Measurements from ENCODE around the gene SIGLEC5. TPM values are rescaled to one million over a fixed set of nuclear protein-coding genes. Genes with fewer than 3 reads are reported as not detected.

The SIGLEC5 gene
- total RNA-seq, 2 donors from 2014 or later = 0.37 TPM; not detected in 1

DNA sequence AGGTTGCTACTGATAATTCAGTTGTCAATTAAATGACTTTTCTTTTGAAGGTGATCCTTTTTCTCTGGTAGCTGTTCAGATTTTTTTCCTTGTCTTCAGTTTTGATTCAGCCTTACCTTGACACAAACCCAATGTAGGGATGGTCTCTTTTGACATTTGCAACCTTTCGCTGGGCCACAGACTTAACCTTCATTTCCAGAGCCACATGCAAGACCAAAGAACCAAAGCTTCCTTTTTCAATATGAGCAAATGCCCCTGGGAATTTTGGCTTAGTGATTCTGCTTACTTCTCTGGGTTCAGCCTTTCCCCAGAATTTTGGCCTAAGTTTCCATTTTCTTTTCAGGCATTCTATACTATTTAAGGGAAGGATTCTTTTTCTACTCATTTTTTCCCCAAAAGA, 19.6 kb downstream of the SIGLEC5 start:
- H3K4me1 Mint-ChIP-seq = no peaks in the 10 kb centered on the region
- H3K27me3 Mint-ChIP-seq = peaks cover 30% of the 10 kb centered on the region
- no peak for DNase-seq
- no peak for ATAC-seq
- H3K36me3 Mint-ChIP-seq (ENCODE audit: low read depth) = peaks cover 4% of the 10 kb centered on the region
- H3K27ac Mint-ChIP-seq = no peak overlapping the region
- H3K9me3 ChIP-seq (ENCODE audit: control insufficient read depth, low read length, poor library complexity, severe bottlenecking) = no peaks in the 10 kb centered on the region
- H3K4me3 Mint-ChIP-seq = no peak overlapping the region

DNA sequence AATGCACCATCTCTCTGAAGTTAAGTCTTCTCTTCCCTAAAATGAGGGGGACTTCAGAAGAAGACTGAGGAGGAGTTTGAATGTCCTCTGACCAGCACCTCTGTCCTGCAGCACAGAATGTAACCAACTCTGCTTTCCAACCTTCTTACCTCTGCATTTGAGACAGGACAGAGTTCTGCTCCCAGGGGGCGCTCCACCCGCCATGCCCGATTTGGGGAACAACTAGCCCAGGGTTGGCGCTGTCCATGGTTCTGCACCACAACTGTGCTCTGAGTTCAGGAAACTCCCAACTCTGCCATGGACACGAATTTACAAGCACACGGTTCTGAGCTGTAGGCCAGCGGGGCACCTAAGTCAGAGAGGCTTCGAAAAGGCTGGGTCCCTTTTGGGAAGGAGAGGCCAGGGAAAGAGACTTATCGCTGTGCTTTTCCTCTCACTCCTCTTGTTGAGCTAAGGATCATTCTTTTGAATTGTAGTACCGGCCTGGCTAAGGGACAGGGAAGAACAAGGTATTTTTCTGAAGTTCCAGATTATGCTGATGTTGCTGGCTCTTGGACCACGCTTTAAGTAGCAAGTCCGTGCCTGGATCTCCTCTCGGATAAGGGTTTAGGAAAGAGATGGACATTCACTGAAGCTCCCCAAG, 22.2 kb downstream of the SIGLEC5 start:
- H3K9me3 ChIP-seq (ENCODE audit: control insufficient read depth, low read length, poor library complexity, severe bottlenecking) = no peaks in the 10 kb centered on the region
- DNase-seq (peak in 2 of 3 donors; percentile 18 to 45), ATAC-seq (peak; percentile 50)
- H3K4me3 Mint-ChIP-seq = no peak overlapping the region
- no peaks in the 10 kb centered on the region for H3K4me1 Mint-ChIP-seq
- H3K36me3 Mint-ChIP-seq (ENCODE audit: low read depth) = peaks cover 4% of the 10 kb centered on the region
- H3K27ac Mint-ChIP-seq = no peak overlapping the region
- H3K27me3 Mint-ChIP-seq = peaks cover 10% of the 10 kb centered on the region

DNA sequence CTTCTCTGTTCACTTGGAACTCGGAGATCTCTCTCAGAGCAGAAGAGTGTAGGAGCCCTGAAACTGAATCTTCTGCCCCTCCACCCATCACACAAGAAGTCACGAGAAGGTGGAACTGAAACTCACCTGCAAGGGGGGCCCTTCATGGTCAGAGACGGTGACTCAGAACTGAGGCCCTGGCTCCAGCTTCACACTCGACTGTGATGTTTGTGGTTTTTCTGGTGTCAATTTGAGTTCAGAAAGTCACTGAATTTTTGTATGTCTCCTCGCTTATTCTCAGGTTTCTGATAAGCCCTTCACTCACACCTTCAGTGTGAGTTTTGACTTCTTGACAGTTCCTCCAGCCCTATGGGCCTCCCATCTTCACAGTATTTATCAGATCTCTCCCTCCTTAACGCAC, 23.1 kb downstream of the SIGLEC5 start:
- Mint-ChIP-seq H3K27me3 (peaks cover 6% of the 10 kb centered on the region), H3K27ac (no peak overlapping the region), H3K36me3 (ENCODE audit: low read depth) (no peaks in the 10 kb centered on the region), H3K4me3 (no peak overlapping the region), H3K4me1 (no peaks in the 10 kb centered on the region)
- ATAC-seq (peak; percentile 79), DNase-seq (no peak)
- H3K9me3 ChIP-seq (ENCODE audit: control insufficient read depth, low read length, poor library complexity, severe bottlenecking) = no peaks in the 10 kb centered on the region

DNA sequence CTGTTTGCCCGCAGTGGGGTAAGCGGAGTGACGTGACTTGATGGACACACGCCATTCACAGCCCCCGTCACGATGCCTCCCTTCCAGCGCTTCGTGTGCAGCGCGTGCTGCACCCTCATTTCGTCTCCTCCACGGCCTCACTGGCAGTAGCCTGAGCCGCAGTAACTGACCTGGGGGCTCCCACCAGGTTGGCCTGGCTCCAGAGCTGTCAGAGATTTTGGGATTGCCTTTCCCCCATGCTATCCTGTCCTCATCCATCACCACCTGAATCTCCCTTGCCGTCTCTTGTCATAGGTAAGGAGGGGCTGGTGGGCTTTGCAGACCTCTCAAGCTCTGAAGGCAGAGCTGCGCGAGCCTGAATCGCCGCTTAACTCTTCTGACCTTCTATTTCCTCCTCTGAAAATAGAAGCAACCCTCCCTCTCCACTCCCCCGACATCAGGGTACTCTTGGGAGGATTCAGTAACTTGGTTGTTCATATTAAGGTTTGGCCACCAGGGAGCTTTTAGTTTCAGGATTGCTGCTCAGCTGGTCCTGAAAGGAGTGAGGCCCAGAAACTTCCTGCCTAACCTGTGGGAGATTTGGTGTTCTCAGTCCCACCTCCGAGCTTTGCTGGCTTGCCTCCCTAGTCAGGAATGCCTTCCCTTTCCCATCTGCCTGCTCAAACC, 27.9 kb downstream of the SIGLEC5 start:
- Mint-ChIP-seq H3K27ac (no peak overlapping the region), H3K4me1 (peaks cover 2% of the 10 kb centered on the region), H3K27me3 (peaks cover 22% of the 10 kb centered on the region), H3K36me3 (ENCODE audit: low read depth) (no peaks in the 10 kb centered on the region), H3K4me3 (peak overlapping the region; percentile 52)
- ATAC-seq = no peak
- DNase-seq = no peak
- H3K9me3 ChIP-seq (ENCODE audit: control insufficient read depth, low read length, poor library complexity, severe bottlenecking) = no peaks in the 10 kb centered on the region

DNA sequence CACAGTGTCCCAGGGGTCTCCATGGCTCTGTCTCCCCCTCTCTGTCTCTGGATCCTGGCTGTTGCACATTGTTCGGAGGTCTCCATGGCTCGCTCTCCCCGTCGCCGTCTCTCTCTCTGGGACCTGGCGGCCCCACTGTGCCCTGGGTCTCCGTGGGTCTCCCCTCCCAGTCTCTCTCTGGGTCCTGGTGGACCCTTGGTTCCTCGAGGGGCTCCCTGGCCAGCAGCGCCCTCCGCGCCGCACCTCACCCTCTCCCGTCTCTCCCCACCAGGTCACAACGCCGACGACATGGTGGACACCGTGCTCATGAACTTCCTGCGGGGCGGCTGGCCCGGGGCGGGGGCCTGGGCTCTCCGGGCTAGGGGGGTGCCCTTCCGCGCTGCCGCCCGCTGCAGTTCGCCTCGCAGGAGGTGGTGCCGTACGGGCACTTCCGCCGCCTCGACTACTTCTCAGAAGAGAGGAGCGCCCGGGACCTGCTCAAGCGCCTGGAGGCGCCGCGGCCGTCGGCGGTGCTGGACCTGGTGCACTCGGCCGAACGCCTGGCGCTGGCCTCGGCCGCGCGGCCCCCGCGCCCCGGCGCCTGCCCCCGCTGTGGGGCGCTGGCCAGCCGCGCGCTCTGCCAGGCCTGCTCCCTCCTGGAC, 29.1 kb downstream of the SIGLEC5 start:
- H3K36me3 Mint-ChIP-seq (ENCODE audit: low read depth) = no peaks in the 10 kb centered on the region
- no peak for ATAC-seq
- H3K27ac Mint-ChIP-seq = no peak overlapping the region
- H3K4me1 Mint-ChIP-seq = peaks cover 2% of the 10 kb centered on the region
- DNase-seq = no peak
- peaks cover 32% of the 10 kb centered on the region for H3K27me3 Mint-ChIP-seq
- no peak overlapping the region for H3K4me3 Mint-ChIP-seq
- H3K9me3 ChIP-seq (ENCODE audit: control insufficient read depth, low read length, poor library complexity, severe bottlenecking) = no peaks in the 10 kb centered on the region

DNA sequence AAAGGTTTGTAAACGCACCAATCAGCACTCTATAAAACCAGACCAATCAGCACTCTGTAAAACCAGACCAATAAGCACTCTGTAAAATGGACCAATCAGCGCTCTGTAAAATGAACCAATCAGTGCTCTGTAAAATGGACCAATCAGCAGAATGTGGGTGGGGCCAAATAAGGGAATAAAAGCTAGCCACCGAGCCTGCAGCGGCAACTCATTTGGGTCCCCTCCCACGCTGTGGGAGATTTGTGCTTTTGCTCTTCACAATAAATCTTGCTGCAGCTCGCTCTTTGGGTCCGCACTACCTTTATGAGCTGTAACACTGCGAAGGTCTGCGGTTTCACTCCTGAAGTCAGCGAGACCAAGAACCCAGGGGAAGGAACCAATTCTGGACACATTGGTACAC, 31.1 kb downstream of the SIGLEC5 start:
- Mint-ChIP-seq H3K4me1 (peaks cover 4% of the 10 kb centered on the region), H3K4me3 (no peak overlapping the region), H3K27ac (no peak overlapping the region), H3K27me3 (peaks cover 26% of the 10 kb centered on the region), H3K36me3 (ENCODE audit: low read depth) (peaks cover 2% of the 10 kb centered on the region)
- ATAC-seq (no peak), DNase-seq (no peak)
- no peaks in the 10 kb centered on the region for H3K9me3 ChIP-seq (ENCODE audit: control insufficient read depth, low read length, poor library complexity, severe bottlenecking)

DNA sequence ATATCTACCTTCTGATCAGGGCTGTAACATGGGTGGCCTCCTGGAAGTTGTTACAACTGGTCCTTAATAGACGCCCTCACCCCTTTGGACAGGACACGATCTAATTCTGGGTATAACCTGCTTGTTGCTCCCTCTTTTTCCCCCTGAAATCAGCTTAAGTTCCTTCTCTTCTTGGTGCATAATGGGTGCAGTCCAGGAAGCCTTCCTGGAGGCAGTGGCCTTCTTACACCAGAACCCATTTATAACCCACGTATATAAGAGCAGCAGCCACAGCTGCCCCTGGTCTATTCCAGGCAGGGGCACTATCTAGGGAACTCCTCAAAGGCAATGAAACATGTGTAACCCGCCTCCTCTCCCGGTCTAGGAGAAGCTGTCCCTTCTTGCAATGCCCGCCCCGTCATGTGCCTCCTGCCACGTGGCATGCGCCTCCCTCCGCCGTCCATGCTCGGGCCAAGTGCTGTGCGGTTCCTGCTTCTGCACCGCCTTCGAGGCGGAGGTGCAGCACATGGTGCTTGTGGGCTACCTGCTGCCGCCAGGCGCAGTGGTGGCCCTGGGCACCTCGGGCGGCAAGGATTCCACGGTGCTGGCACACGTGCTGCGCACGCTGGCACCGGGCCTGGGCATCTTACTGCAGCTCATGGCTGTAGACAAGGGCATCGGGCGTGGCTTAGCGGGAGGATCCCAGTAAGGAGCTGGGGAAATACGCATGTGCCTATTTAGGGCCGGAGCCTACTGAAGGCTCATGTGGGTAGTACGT, 31.9 kb downstream of the SIGLEC5 start:
- ATAC-seq (no peak), DNase-seq (no peak)
- no peaks in the 10 kb centered on the region for H3K9me3 ChIP-seq (ENCODE audit: control insufficient read depth, low read length, poor library complexity, severe bottlenecking)
- Mint-ChIP-seq H3K4me3 (no peak overlapping the region), H3K27ac (no peak overlapping the region), H3K36me3 (ENCODE audit: low read depth) (peaks cover 3% of the 10 kb centered on the region), H3K27me3 (peaks cover 26% of the 10 kb centered on the region), H3K4me1 (peaks cover 11% of the 10 kb centered on the region)

DNA sequence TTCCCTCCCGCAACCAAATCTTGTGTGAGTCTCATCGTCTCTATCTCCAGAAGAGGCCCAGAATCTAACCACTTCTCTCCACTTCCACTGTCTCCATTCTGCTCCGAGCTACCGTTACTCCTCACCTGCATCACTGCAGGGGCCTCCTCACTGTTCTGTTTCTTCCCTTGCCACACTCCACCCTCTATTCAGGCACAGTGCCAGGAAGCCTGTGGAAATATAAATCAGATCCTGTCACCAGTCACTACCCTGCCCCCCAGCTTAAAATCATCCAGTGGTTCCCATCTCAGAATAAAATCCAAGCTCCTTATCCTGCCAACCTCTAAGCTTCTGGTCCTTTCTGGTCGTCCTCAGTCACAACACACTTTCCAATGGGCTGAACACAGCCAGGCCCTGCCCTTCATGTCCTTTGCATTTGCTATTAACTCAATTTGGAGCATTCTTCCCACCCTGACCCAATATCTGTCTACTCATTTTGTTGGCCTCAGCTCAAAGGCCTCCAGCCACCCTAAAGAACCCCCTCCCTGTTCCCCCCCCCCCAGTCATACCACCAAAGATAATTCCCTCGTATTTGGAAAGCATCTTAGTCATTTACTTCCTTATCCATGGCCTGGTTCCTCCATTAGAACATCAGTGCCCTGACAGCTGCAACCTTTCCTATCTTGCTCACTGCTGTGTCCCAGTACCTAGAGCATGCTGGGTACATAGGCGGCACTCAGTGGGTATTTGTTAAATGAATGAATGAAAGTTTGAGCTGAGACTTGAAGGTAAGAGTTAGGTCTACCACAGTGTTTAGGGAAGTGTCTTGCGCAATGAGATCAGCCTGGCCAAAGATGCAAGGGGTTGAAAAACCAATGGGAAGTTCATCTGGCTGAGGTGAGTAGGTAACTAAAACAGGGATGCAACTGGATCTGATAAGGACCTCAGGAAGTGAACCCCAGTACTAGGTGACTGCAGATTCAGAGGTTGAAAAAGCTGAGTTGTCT, 34.7 kb downstream of the SIGLEC5 start:
- H3K36me3 Mint-ChIP-seq (ENCODE audit: low read depth) = peaks cover 3% of the 10 kb centered on the region
- no peak for ATAC-seq
- peaks cover 14% of the 10 kb centered on the region for H3K4me1 Mint-ChIP-seq
- H3K27ac Mint-ChIP-seq = no peak overlapping the region
- DNase-seq = no peak
- H3K9me3 ChIP-seq (ENCODE audit: control insufficient read depth, low read length, poor library complexity, severe bottlenecking) = no peaks in the 10 kb centered on the region
- peak overlapping the region; percentile 95 for H3K4me3 Mint-ChIP-seq
- peaks cover 26% of the 10 kb centered on the region for H3K27me3 Mint-ChIP-seq

DNA sequence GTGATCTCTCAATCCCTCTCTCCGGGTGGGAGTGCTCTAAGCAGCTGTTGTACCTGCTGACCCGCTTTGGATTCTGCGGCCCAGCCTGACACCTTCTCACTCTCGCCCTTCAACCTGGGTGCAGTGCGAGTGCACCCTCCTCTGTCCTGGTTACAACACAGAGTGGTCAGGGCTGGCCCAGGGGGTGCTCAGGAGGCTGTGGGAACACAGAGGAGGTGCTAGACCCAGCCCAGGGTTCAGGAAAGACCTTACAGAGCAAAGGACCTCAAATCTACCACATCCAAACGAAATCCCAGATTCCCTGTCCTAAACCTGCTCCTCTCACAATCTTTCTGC, 35.5 kb downstream of the SIGLEC5 start:
- Mint-ChIP-seq H3K27ac (no peak overlapping the region), H3K36me3 (ENCODE audit: low read depth) (peaks cover 3% of the 10 kb centered on the region), H3K4me1 (peaks cover 12% of the 10 kb centered on the region), H3K4me3 (peak overlapping the region; percentile 95), H3K27me3 (peaks cover 19% of the 10 kb centered on the region)
- H3K9me3 ChIP-seq (ENCODE audit: control insufficient read depth, low read length, poor library complexity, severe bottlenecking) = no peaks in the 10 kb centered on the region
- DNase-seq = no peak
- ATAC-seq = no peak

DNA sequence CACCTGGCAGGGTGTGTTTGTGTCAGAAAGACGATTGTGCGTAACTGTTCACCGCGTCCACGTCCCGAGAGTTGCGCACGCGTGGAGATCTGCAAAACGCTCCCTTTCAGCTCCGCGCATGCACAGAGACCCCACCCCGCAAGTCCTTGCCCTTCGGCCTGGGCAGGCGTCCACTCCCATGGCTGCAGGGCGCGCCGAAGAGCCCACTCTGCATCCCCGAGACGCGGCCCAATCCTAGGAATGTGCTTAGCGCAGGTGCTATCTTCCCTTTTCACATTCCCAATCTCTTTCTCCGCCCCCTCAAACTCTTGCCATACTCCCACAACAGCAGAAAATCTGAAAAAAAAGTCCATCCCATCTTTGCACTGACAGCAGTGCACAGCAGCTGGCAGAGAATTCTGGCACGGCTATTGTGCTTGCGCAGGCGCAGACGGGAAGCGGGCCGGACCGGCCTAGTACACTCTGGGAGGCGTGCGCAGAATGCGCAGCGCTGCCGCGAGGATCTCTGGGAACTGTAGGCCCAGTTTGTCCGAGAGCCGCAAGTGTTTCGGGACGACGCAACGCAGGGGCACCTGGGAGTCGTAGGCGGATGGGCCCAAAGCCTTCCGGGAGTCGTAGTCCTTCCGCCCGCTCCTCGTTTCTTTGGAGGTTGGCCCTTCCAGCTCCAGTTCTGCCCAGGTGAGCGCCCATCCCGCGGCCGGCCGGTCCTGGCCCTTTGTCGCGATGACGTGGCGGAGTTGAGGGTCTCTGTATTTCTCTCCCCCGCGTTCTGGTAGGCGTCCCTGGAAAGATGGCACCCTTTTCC, 36.0 kb downstream of the SIGLEC5 start:
- DNase-seq (peak; percentile 88 to 92 (median 92)), ATAC-seq (peak; percentile 100)
- H3K36me3 Mint-ChIP-seq (ENCODE audit: low read depth) = peaks cover 3% of the 10 kb centered on the region
- H3K27ac Mint-ChIP-seq = peak overlapping the region; percentile 83
- H3K4me1 Mint-ChIP-seq = peaks cover 12% of the 10 kb centered on the region
- no peaks in the 10 kb centered on the region for H3K9me3 ChIP-seq (ENCODE audit: control insufficient read depth, low read length, poor library complexity, severe bottlenecking)
- peaks cover 18% of the 10 kb centered on the region for H3K27me3 Mint-ChIP-seq
- H3K4me3 Mint-ChIP-seq = peak overlapping the region; percentile 95

DNA sequence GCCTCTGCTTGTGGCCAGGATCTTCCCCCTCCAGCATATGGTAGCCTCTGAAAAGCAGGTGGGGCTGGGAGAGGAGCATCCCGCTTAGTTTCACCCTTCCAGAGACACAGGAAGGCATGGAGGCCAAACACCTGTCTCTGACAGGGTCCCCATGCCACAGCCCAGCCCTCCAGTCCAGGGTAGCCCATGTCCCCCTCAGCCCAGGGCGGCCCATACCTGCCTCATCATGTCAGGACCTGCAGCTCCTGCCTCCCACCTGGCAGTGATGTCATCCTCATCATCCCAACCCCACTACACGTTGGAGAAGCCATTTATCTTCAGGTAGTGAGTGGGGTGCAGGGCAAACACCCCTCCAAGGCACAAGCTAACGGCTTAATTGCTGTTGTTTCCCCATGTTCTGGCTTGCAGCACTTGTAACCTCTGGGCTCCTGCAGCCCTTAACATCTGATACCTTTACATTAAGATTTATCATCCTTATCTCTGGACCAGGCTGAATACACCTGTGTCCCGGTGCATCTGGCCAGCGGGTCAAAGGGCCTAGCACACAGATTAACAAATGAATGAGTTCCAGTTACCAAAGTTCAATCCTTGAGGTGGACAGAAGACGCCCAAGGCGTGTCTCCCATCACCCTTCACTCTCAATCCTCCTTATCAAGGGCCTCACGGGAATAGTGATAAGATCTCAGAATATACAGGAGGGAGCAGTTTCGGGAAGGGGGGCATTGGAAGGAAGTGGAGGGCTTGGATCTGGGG, 36.9 kb downstream of the SIGLEC5 start:
- Mint-ChIP-seq H3K4me1 (peaks cover 12% of the 10 kb centered on the region), H3K4me3 (peak overlapping the region; percentile 95), H3K36me3 (ENCODE audit: low read depth) (peaks cover 3% of the 10 kb centered on the region), H3K27me3 (peaks cover 15% of the 10 kb centered on the region), H3K27ac (peak overlapping the region; percentile 83)
- H3K9me3 ChIP-seq (ENCODE audit: control insufficient read depth, low read length, poor library complexity, severe bottlenecking) = no peaks in the 10 kb centered on the region
- DNase-seq = no peak
- ATAC-seq = no peak
